GM23338 (cell line): ENCODE results near the gene LGR5. TPM values are rescaled to one million over a fixed set of nuclear protein-coding genes. Genes with fewer than 3 reads are reported as not detected.

ENCODE experiments used
- ATAC-seq: fragments of 200-7000 bp; cut with Tn5 transposase; 3 replicates; pipeline ENCODE4 v1.9.1; 2020
- DNase-seq: peaks from one replicate; pipeline ENCODE4 v3.0.0-alpha.2; 2015; ENCODE audit warnings: low spot score
- H2AFZ ChIP-seq: fragments of 200-600 bp; sonication (generic); 2 replicates; pipeline ENCODE4 v1.8.0; 2016; ENCODE audit warnings: antibody characterized with exemption, mild to moderate bottlenecking, moderate library complexity
- H3F3A ChIP-seq: fragments of 200-600 bp; sonication (generic); replicated peaks from 2 replicates; pipeline ENCODE4 v1.8.0; 2017; ENCODE audit warnings: antibody characterized with exemption, mixed run types, low read depth
- H3K27ac ChIP-seq: fragments of 200-600 bp; sonication (generic); 2 replicates; pipeline ENCODE4 v1.6.1; 2016; ENCODE audit warnings: low read depth
- H3K27me3 ChIP-seq: fragments of 200-600 bp; sonication (generic); 2 replicates; pipeline ENCODE4 v1.8.0; 2016; ENCODE audit warnings: mild to moderate bottlenecking, mixed run types, moderate library complexity; ENCODE audit not compliant: insufficient read depth
- H3K36me3 ChIP-seq: fragments of 200-600 bp; sonication (generic); 2 replicates; pipeline ENCODE4 v1.8.0; 2016; ENCODE audit warnings: mild to moderate bottlenecking; ENCODE audit not compliant: insufficient read depth
- H3K4me1 ChIP-seq: fragments of 200-600 bp; sonication (generic); 2 replicates; pipeline ENCODE4 v1.8.0; 2016; ENCODE audit warnings: mild to moderate bottlenecking, moderate library complexity; ENCODE audit not compliant: insufficient read depth
- H3K4me2 ChIP-seq: fragments of 200-600 bp; sonication (generic); 2 replicates; pipeline ENCODE4 v1.7.1; 2017; ENCODE audit warnings: mixed run types
- H3K4me3 ChIP-seq: fragments of 200-600 bp; sonication (generic); 2 replicates; pipeline ENCODE4 v1.6.1; 2016; ENCODE audit warnings: mixed run types
- H3K79me2 ChIP-seq: fragments of 200-600 bp; sonication (generic); replicated peaks from 2 replicates; pipeline ENCODE4 v1.8.0; 2017; ENCODE audit warnings: mild to moderate bottlenecking; ENCODE audit not compliant: insufficient read depth
- H3K9me2 ChIP-seq: fragments of 200-600 bp; sonication (generic); 2 replicates; pipeline ENCODE4 v1.8.0; 2017; ENCODE audit not compliant: insufficient read depth
- H4K20me1 ChIP-seq: fragments of 200-600 bp; sonication (generic); replicated peaks from 2 replicates; pipeline ENCODE4 v1.8.0; 2017; ENCODE audit warnings: mild to moderate bottlenecking; ENCODE audit not compliant: insufficient read depth
- H3K27ac Mint-ChIP-seq: 2 replicates; pipeline ENCODE4 v1.8.0; 2020; ENCODE audit warnings: inconsistent platforms, mild to moderate bottlenecking, moderate library complexity, mixed read lengths
- H3K27me3 Mint-ChIP-seq: 3 replicates; pipeline ENCODE4 v1.8.0; 2022; ENCODE audit warnings: low read depth, mild to moderate bottlenecking, moderate library complexity, mixed read lengths, inconsistent platforms; ENCODE audit not compliant: insufficient read depth, poor library complexity
- H3K36me3 Mint-ChIP-seq: 3 replicates; pipeline ENCODE4 v1.8.0; 2021; ENCODE audit warnings: low read depth, mild to moderate bottlenecking, inconsistent platforms, moderate library complexity, mixed read lengths
- H3K4me1 Mint-ChIP-seq: 3 replicates; pipeline ENCODE4 v1.8.0; 2020; ENCODE audit warnings: mild to moderate bottlenecking, inconsistent platforms, mixed read lengths
- H3K4me3 Mint-ChIP-seq: 3 replicates; pipeline ENCODE4 v1.8.0; 2021; ENCODE audit warnings: moderate library complexity, mild to moderate bottlenecking, inconsistent platforms, mixed read lengths
- H3K9me3 Mint-ChIP-seq: 3 replicates; pipeline ENCODE4 v1.8.0; 2020; ENCODE audit warnings: moderate library complexity, mild to moderate bottlenecking, inconsistent platforms, mixed read lengths
- CREB1 ChIP-seq: fragments of 250-450 bp; sonication (Bioruptor Pico); IDR thresholded peaks from 2 replicates; pipeline ENCODE4 v1.5.0; 2020; ENCODE audit warnings: low read depth, mild to moderate bottlenecking, moderate library complexity
- EZH2 ChIP-seq: fragments of 200-600 bp; sonication (generic); IDR thresholded peaks from one replicate; pipeline ENCODE4 v1.8.0; 2017; ENCODE audit warnings: antibody characterized with exemption, mild to moderate bottlenecking, low read depth; ENCODE audit not compliant: unreplicated experiment
- EZH2phosphoT487 ChIP-seq: fragments of 200-600 bp; sonication (generic); IDR thresholded peaks from one replicate; pipeline ENCODE4 v1.8.1; 2018; ENCODE audit warnings: antibody characterized with exemption; ENCODE audit not compliant: unreplicated experiment
- JUNB ChIP-seq: IDR thresholded peaks from one replicate; pipeline ENCODE4 v1.6.1; 2016; ENCODE audit warnings: antibody characterized with exemption; ENCODE audit not compliant: unreplicated experiment
- NANOG ChIP-seq: IDR thresholded peaks from 2 replicates; pipeline ENCODE4 v1.6.1; 2016; ENCODE audit warnings: antibody characterized with exemption, borderline replicate concordance
- POLR2AphosphoS5 ChIP-seq: IDR thresholded peaks from 2 replicates; pipeline ENCODE4 v1.6.1; 2016; ENCODE audit warnings: antibody characterized with exemption, low read depth
- STAT1 ChIP-seq: IDR thresholded peaks from one replicate; pipeline ENCODE4 v1.6.1; 2016; ENCODE audit warnings: antibody characterized with exemption; ENCODE audit not compliant: unreplicated experiment
- ZNF114 ChIP-seq: fragments of 250-450 bp; sonication (Bioruptor Pico); IDR thresholded peaks from 2 replicates; pipeline ENCODE4 v1.5.0; 2020; ENCODE audit warnings: mild to moderate bottlenecking, moderate library complexity
- ZNF331 ChIP-seq: fragments of 250-450 bp; sonication (Bioruptor Pico); IDR thresholded peaks from 2 replicates; pipeline ENCODE4 v1.5.0; 2020; ENCODE audit warnings: low read depth, mild to moderate bottlenecking, moderate library complexity
- polyA plus RNA-seq: library from polyadenylated mRNA; unstranded; fragments of >200 nt; fragmentation: Nextera tagmentation; extraction: Ambion mirVana; gene quantifications from 2 replicates; pipeline ENCODE4 v1.2.1, GENCODE V29; 2016
- total RNA-seq: library from RNA; depleted of rRNA; stranded (reverse); fragments of >200 nt; shearing (Covaris generic); gene quantifications from 2 replicates; pipeline ENCODE4 v1.2.3, GENCODE V29; 2014
- TF ChIP-seq, protein P1 (sequence below), 2 experiments: fragments of 200-600 bp in 1 of 2; sonication (generic) in 1 of 2; conservative IDR thresholded peaks; 2 replicates each; pipeline versions ENCODE4 v1.5.1 to v1.6.1; 2016 to 2017; ENCODE audit warnings: antibody characterized with exemption in 2 of 2, low read depth in 2 of 2, mild to moderate bottlenecking in 2 of 2, moderate library complexity in 1 of 2
- TF ChIP-seq, protein P2 (sequence below): fragments of 250-450 bp; sonication (Bioruptor Pico); IDR thresholded peaks from 2 replicates; pipeline ENCODE4 v1.5.0; 2020; ENCODE audit warnings: mild to moderate bottlenecking, moderate library complexity
- TF ChIP-seq, protein P3 (sequence below): IDR thresholded peaks from one replicate; pipeline ENCODE4 v1.6.1; 2018; ENCODE audit warnings: antibody characterized with exemption; ENCODE audit not compliant: unreplicated experiment
- TF ChIP-seq, protein P4 (sequence below): IDR thresholded peaks from 2 replicates; pipeline ENCODE4 v1.6.1; 2016; ENCODE audit warnings: antibody characterized with exemption

LGR5 gene
- total and polyA plus RNA-seq, 2 experiments from 2014 or later, result 0.17 to 0.26 TPM

DNA sequence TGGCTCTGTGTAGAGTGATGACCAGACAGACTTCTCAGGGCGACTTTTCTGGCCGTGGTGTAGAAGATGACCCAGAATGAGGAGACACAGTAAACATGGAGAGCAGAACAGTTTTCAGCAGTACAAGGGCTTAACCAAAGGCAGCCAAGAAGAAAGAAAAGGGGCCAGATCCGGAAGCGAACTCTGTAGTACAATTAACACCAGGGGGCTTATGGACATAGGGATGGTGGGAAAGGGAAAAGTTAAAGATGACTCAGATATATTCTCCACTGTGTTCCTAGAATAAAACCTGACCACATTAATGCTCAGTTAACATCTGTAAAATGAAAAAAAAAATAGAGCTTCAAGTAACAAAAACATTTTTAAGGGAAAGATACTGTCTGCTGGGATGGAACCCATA is 60.2 kb downstream of the LGR5 start:
- DNase-seq (no peak), ATAC-seq (no peak)

More for the DNA sequence above, 60.2 kb downstream of the LGR5 start:
- Histone ChIP-seq H3K4me3 (no peak overlapping the region), H3K4me2 (no peak overlapping the region), H3K27me3 (no peaks in the 10 kb centered on the region), H3F3A (no peaks in the 10 kb centered on the region), H2AFZ (no peak overlapping the region), H3K4me1 (no peaks in the 10 kb centered on the region), H4K20me1 (no peaks in the 10 kb centered on the region), H3K36me3 (no peaks in the 10 kb centered on the region), H3K79me2 (no peaks in the 10 kb centered on the region), H3K9me2 (peaks cover 2% of the 10 kb centered on the region; the same call in 1 of the 2 replicates), H3K27ac (no peak overlapping the region)
- Mint-ChIP-seq H3K9me3 (peaks cover 2% of the 10 kb centered on the region; the same call in 1 of the 3 replicates), H3K27me3 (no peaks in the 10 kb centered on the region), H3K4me3 (no peak overlapping the region), H3K36me3 (no peaks in the 10 kb centered on the region), H3K27ac (no peak overlapping the region), H3K4me1 (peaks cover 6% of the 10 kb centered on the region; the same call in 2 of the 3 replicates)
- no peak for TF ChIP-seq STAT1
- no peak for TF ChIP-seq POLR2AphosphoS5
- TF ChIP-seq, protein P1, sequence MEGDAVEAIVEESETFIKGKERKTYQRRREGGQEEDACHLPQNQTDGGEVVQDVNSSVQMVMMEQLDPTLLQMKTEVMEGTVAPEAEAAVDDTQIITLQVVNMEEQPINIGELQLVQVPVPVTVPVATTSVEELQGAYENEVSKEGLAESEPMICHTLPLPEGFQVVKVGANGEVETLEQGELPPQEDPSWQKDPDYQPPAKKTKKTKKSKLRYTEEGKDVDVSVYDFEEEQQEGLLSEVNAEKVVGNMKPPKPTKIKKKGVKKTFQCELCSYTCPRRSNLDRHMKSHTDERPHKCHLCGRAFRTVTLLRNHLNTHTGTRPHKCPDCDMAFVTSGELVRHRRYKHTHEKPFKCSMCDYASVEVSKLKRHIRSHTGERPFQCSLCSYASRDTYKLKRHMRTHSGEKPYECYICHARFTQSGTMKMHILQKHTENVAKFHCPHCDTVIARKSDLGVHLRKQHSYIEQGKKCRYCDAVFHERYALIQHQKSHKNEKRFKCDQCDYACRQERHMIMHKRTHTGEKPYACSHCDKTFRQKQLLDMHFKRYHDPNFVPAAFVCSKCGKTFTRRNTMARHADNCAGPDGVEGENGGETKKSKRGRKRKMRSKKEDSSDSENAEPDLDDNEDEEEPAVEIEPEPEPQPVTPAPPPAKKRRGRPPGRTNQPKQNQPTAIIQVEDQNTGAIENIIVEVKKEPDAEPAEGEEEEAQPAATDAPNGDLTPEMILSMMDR (conservative IDR thresholded peaks at IDR 0.05; ENCODE audit: low read depth in 2 of 2), result no peak
- TF ChIP-seq ZNF114 (CRISPR knock-in tag), result no peak
- TF ChIP-seq JUNB, result no peak
- TF ChIP-seq, protein P2, sequence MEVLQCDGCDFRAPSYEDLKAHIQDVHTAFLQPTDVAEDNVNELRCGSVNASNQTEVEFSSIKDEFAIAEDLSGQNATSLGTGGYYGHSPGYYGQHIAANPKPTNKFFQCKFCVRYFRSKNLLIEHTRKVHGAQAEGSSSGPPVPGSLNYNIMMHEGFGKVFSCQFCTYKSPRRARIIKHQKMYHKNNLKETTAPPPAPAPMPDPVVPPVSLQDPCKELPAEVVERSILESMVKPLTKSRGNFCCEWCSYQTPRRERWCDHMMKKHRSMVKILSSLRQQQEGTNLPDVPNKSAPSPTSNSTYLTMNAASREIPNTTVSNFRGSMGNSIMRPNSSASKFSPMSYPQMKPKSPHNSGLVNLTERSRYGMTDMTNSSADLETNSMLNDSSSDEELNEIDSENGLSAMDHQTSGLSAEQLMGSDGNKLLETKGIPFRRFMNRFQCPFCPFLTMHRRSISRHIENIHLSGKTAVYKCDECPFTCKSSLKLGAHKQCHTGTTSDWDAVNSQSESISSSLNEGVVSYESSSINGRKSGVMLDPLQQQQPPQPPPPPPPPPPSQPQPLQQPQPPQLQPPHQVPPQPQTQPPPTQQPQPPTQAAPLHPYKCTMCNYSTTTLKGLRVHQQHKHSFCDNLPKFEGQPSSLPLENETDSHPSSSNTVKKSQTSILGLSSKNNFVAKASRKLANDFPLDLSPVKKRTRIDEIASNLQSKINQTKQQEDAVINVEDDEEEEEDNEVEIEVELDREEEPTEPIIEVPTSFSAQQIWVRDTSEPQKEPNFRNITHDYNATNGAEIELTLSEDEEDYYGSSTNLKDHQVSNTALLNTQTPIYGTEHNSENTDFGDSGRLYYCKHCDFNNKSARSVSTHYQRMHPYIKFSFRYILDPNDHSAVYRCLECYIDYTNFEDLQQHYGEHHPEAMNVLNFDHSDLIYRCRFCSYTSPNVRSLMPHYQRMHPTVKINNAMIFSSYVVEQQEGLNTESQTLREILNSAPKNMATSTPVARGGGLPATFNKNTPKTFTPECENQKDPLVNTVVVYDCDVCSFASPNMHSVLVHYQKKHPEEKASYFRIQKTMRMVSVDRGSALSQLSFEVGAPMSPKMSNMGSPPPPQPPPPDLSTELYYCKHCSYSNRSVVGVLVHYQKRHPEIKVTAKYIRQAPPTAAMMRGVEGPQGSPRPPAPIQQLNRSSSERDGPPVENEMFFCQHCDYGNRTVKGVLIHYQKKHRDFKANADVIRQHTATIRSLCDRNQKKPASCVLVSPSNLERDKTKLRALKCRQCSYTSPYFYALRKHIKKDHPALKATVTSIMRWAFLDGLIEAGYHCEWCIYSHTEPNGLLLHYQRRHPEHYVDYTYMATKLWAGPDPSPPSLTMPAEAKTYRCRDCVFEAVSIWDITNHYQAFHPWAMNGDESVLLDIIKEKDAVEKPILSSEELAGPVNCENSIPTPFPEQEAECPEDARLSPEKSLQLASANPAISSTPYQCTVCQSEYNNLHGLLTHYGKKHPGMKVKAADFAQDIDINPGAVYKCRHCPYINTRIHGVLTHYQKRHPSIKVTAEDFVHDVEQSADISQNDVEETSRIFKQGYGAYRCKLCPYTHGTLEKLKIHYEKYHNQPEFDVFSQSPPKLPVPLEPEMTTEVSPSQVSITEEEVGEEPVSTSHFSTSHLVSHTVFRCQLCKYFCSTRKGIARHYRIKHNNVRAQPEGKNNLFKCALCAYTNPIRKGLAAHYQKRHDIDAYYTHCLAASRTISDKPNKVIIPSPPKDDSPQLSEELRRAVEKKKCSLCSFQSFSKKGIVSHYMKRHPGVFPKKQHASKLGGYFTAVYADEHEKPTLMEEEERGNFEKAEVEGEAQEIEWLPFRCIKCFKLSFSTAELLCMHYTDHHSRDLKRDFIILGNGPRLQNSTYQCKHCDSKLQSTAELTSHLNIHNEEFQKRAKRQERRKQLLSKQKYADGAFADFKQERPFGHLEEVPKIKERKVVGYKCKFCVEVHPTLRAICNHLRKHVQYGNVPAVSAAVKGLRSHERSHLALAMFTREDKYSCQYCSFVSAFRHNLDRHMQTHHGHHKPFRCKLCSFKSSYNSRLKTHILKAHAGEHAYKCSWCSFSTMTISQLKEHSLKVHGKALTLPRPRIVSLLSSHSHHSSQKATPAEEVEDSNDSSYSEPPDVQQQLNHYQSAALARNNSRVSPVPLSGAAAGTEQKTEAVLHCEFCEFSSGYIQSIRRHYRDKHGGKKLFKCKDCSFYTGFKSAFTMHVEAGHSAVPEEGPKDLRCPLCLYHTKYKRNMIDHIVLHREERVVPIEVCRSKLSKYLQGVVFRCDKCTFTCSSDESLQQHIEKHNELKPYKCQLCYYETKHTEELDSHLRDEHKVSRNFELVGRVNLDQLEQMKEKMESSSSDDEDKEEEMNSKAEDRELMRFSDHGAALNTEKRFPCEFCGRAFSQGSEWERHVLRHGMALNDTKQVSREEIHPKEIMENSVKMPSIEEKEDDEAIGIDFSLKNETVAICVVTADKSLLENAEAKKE, result no peak
- TF ChIP-seq ZNF331, result no peak
- TF ChIP-seq, protein P3, sequence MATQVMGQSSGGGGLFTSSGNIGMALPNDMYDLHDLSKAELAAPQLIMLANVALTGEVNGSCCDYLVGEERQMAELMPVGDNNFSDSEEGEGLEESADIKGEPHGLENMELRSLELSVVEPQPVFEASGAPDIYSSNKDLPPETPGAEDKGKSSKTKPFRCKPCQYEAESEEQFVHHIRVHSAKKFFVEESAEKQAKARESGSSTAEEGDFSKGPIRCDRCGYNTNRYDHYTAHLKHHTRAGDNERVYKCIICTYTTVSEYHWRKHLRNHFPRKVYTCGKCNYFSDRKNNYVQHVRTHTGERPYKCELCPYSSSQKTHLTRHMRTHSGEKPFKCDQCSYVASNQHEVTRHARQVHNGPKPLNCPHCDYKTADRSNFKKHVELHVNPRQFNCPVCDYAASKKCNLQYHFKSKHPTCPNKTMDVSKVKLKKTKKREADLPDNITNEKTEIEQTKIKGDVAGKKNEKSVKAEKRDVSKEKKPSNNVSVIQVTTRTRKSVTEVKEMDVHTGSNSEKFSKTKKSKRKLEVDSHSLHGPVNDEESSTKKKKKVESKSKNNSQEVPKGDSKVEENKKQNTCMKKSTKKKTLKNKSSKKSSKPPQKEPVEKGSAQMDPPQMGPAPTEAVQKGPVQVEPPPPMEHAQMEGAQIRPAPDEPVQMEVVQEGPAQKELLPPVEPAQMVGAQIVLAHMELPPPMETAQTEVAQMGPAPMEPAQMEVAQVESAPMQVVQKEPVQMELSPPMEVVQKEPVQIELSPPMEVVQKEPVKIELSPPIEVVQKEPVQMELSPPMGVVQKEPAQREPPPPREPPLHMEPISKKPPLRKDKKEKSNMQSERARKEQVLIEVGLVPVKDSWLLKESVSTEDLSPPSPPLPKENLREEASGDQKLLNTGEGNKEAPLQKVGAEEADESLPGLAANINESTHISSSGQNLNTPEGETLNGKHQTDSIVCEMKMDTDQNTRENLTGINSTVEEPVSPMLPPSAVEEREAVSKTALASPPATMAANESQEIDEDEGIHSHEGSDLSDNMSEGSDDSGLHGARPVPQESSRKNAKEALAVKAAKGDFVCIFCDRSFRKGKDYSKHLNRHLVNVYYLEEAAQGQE, result no peak
- TF ChIP-seq EZH2phosphoT487, result no peak
- TF ChIP-seq, protein P4, sequence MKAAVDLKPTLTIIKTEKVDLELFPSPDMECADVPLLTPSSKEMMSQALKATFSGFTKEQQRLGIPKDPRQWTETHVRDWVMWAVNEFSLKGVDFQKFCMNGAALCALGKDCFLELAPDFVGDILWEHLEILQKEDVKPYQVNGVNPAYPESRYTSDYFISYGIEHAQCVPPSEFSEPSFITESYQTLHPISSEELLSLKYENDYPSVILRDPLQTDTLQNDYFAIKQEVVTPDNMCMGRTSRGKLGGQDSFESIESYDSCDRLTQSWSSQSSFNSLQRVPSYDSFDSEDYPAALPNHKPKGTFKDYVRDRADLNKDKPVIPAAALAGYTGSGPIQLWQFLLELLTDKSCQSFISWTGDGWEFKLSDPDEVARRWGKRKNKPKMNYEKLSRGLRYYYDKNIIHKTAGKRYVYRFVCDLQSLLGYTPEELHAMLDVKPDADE, result no peak
- no peak for TF ChIP-seq CREB1 (CRISPR knock-in tag)
- no peak for TF ChIP-seq EZH2
- TF ChIP-seq NANOG, result no peak
